Neural cell (in vitro differentiated cells): ENCODE measurements around the gene PRKACA. TPM values are rescaled to one million over a fixed set of nuclear protein-coding genes. Genes with fewer than 3 reads are reported as not detected.
A peak's percentile ranks its signal among the peaks of the same experiment; 100 is the strongest.

ENCODE experiments used
- H2AFZ ChIP-seq: fragments of 200-600, 300-800 bp; sonication (generic), shearing (Covaris generic); 2 replicates; pipeline ENCODE4 v1.6.0; 2014; ENCODE audit warnings: low read depth, mild to moderate bottlenecking, antibody characterized with exemption, low read length, moderate library complexity
- H3F3A ChIP-seq: fragments of 200-600 bp; shearing (Covaris generic); 2 replicates; pipeline ENCODE4 v1.6.1; 2016; ENCODE audit warnings: mild to moderate bottlenecking, moderate library complexity, mixed read lengths, antibody characterized with exemption, low read length; ENCODE audit not compliant: insufficient read depth, poor library complexity, severe bottlenecking
- H3K27ac ChIP-seq: fragments of 200-600, 300-800 bp; sonication (generic), shearing (Covaris generic); 2 replicates; pipeline ENCODE4 v1.5.1; 2014; ENCODE audit warnings: mild to moderate bottlenecking, low read length, moderate library complexity
- H3K27me3 ChIP-seq: fragments of 300-800, 200-600 bp; sonication (generic), shearing (Covaris generic); 2 replicates; pipeline ENCODE4 v1.6.0; 2014; ENCODE audit warnings: mild to moderate bottlenecking, low read depth, low read length, moderate library complexity; ENCODE audit not compliant: insufficient read depth
- H3K36me3 ChIP-seq: fragments of 300-800, 200-600 bp; sonication (generic), shearing (Covaris generic); 2 replicates; pipeline ENCODE4 v1.5.1; 2014; ENCODE audit warnings: mild to moderate bottlenecking, antibody characterized with exemption, low read length, moderate library complexity; ENCODE audit not compliant: insufficient read depth
- H3K4me2 ChIP-seq: fragments of 300-800, 200-600 bp; sonication (generic), shearing (Covaris generic); 2 replicates; pipeline ENCODE4 v1.6.0; 2014; ENCODE audit warnings: mild to moderate bottlenecking, low read length
- H3K4me3 ChIP-seq: fragments of 300-800, 200-600 bp; sonication (generic), shearing (Covaris generic); 2 replicates; pipeline ENCODE4 v1.5.1; 2014; ENCODE audit warnings: mild to moderate bottlenecking, low read length, moderate library complexity
- H3K79me2 ChIP-seq: fragments of 200-600 bp; shearing (Covaris generic); replicated peaks from 2 replicates; pipeline ENCODE4 v1.6.0; 2014; ENCODE audit warnings: mild to moderate bottlenecking, low read length, moderate library complexity; ENCODE audit not compliant: insufficient read depth
- H3K9ac ChIP-seq: fragments of 300-800, 200-600 bp; sonication (generic), shearing (Covaris generic); 2 replicates; pipeline ENCODE4 v1.6.1; 2016; ENCODE audit warnings: mild to moderate bottlenecking, low read length, mixed read lengths
- H3K9me2 ChIP-seq: fragments of 200-600 bp; shearing (Covaris generic); 2 replicates; pipeline ENCODE4 v1.6.1; 2016; ENCODE audit warnings: mild to moderate bottlenecking, low read length, mixed read lengths; ENCODE audit not compliant: insufficient read depth
- H3K9me3 ChIP-seq: fragments of 200-600, 300-800 bp; sonication (generic), shearing (Covaris generic); 2 replicates; pipeline ENCODE4 v1.6.1; 2016; ENCODE audit warnings: mild to moderate bottlenecking, mixed run types, low read length, moderate library complexity, mixed read lengths
- H4K20me1 ChIP-seq: fragments of 200-600 bp; shearing (Covaris generic); 2 replicates; pipeline ENCODE4 v1.6.1; 2016; ENCODE audit warnings: mild to moderate bottlenecking, mixed run types; ENCODE audit not compliant: insufficient read depth
- EP300 ChIP-seq: fragments of 450-650 bp; conservative IDR thresholded peaks from 2 replicates; pipeline ENCODE4 v1.6.1; 2014; ENCODE audit warnings: antibody characterized with exemption, mild to moderate bottlenecking, moderate library complexity; ENCODE audit not compliant: poor library complexity, severe bottlenecking
- EZH2 ChIP-seq: fragments of 200-600, 300-800 bp; shearing (Covaris generic), sonication (generic); IDR thresholded peaks from 2 replicates; pipeline ENCODE4 v1.6.1; 2014; ENCODE audit warnings: antibody characterized with exemption, low read length, borderline replicate concordance, mild to moderate bottlenecking; ENCODE audit not compliant: insufficient read depth, poor library complexity, severe bottlenecking
- MXI1 ChIP-seq: fragments of 450-650 bp; conservative IDR thresholded peaks from 2 replicates; pipeline ENCODE4 v1.6.1; 2014; ENCODE audit warnings: antibody characterized with exemption, mild to moderate bottlenecking; ENCODE audit not compliant: poor library complexity, severe bottlenecking
- POLR2AphosphoS5 ChIP-seq: IDR thresholded peaks from 2 replicates; pipeline ENCODE4 v1.6.1; 2012
- RAD21 ChIP-seq: fragments of 450-650 bp; conservative IDR thresholded peaks from 2 replicates; pipeline ENCODE4 v1.6.1; 2014; ENCODE audit warnings: antibody characterized with exemption, mild to moderate bottlenecking, moderate library complexity
- SMC3 ChIP-seq: fragments of 450-650 bp; conservative IDR thresholded peaks from 2 replicates; pipeline ENCODE4 v1.6.1; 2014; ENCODE audit warnings: antibody characterized with exemption, mild to moderate bottlenecking, moderate library complexity; ENCODE audit not compliant: poor library complexity
- TAF1 ChIP-seq: IDR thresholded peaks from 2 replicates; pipeline ENCODE4 v1.6.1; 2012; ENCODE audit warnings: low read depth
- polyA plus RNA-seq: library from polyadenylated mRNA; depleted of rRNA; stranded (reverse); fragments of >200 nt; gene quantifications from 2 replicates; pipeline ENCODE4 v1.2.3, GENCODE V29; 2014
- TF ChIP-seq, protein P1 (sequence below): IDR thresholded peaks from 2 replicates; pipeline ENCODE4 v1.6.1; 2012; ENCODE audit warnings: borderline replicate concordance
- TF ChIP-seq, protein P2 (sequence below): fragments of 450-650 bp; IDR thresholded peaks from 2 replicates; pipeline ENCODE4 v1.5.1; 2014; ENCODE audit warnings: antibody characterized with exemption, mild to moderate bottlenecking, moderate library complexity; ENCODE audit not compliant: poor library complexity, severe bottlenecking

Gene PRKACA
- polyA plus RNA-seq, 1 donor from 2014 or later, result 11.7 TPM

DNA sequence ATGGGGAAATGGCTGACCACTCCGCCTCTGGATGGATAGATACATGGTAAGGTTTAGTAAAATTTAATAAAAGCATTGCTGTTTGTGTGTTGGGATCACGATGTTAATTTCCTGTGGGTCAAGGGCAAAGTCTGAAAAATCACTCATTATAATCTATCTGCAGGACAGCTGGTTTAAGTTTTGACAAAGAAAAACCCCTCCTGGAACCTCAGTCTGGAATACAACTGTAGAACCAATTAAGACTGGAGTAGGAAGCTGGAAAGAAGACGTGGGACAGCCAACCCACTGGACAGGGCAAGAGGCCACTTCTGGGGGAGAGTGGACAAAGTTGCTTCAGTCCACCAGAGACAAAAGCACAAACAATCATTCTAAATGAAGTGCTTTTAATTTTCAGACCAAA lies 1.6 kb upstream of the PRKACA start:
- no peak overlapping the region for H2AFZ ChIP-seq
- H3F3A ChIP-seq, result no peaks in the 10 kb centered on the region
- peak overlapping the region; percentile 86 for H3K4me2 ChIP-seq
- peak overlapping the region; percentile 76 for H3K4me3 ChIP-seq
- no peaks in the 10 kb centered on the region for H3K27me3 ChIP-seq
- H3K36me3 ChIP-seq, result no peaks in the 10 kb centered on the region
- no peak overlapping the region for H3K27ac ChIP-seq
- peaks cover 29% of the 10 kb centered on the region for H3K79me2 ChIP-seq
- H4K20me1 ChIP-seq, result no peaks in the 10 kb centered on the region
- H3K9me2 ChIP-seq, result no peaks in the 10 kb centered on the region
- TF ChIP-seq MXI1, result no peak
- TF ChIP-seq RAD21, result no peak
- TF ChIP-seq, protein P1, sequence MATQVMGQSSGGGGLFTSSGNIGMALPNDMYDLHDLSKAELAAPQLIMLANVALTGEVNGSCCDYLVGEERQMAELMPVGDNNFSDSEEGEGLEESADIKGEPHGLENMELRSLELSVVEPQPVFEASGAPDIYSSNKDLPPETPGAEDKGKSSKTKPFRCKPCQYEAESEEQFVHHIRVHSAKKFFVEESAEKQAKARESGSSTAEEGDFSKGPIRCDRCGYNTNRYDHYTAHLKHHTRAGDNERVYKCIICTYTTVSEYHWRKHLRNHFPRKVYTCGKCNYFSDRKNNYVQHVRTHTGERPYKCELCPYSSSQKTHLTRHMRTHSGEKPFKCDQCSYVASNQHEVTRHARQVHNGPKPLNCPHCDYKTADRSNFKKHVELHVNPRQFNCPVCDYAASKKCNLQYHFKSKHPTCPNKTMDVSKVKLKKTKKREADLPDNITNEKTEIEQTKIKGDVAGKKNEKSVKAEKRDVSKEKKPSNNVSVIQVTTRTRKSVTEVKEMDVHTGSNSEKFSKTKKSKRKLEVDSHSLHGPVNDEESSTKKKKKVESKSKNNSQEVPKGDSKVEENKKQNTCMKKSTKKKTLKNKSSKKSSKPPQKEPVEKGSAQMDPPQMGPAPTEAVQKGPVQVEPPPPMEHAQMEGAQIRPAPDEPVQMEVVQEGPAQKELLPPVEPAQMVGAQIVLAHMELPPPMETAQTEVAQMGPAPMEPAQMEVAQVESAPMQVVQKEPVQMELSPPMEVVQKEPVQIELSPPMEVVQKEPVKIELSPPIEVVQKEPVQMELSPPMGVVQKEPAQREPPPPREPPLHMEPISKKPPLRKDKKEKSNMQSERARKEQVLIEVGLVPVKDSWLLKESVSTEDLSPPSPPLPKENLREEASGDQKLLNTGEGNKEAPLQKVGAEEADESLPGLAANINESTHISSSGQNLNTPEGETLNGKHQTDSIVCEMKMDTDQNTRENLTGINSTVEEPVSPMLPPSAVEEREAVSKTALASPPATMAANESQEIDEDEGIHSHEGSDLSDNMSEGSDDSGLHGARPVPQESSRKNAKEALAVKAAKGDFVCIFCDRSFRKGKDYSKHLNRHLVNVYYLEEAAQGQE, result no peak
- TF ChIP-seq, protein P2, sequence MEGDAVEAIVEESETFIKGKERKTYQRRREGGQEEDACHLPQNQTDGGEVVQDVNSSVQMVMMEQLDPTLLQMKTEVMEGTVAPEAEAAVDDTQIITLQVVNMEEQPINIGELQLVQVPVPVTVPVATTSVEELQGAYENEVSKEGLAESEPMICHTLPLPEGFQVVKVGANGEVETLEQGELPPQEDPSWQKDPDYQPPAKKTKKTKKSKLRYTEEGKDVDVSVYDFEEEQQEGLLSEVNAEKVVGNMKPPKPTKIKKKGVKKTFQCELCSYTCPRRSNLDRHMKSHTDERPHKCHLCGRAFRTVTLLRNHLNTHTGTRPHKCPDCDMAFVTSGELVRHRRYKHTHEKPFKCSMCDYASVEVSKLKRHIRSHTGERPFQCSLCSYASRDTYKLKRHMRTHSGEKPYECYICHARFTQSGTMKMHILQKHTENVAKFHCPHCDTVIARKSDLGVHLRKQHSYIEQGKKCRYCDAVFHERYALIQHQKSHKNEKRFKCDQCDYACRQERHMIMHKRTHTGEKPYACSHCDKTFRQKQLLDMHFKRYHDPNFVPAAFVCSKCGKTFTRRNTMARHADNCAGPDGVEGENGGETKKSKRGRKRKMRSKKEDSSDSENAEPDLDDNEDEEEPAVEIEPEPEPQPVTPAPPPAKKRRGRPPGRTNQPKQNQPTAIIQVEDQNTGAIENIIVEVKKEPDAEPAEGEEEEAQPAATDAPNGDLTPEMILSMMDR, result no peak
- TF ChIP-seq POLR2AphosphoS5, result no peak
- peak overlapping the region; percentile 74 for H3K9ac ChIP-seq
- no peaks in the 10 kb centered on the region for H3K9me3 ChIP-seq

DNA sequence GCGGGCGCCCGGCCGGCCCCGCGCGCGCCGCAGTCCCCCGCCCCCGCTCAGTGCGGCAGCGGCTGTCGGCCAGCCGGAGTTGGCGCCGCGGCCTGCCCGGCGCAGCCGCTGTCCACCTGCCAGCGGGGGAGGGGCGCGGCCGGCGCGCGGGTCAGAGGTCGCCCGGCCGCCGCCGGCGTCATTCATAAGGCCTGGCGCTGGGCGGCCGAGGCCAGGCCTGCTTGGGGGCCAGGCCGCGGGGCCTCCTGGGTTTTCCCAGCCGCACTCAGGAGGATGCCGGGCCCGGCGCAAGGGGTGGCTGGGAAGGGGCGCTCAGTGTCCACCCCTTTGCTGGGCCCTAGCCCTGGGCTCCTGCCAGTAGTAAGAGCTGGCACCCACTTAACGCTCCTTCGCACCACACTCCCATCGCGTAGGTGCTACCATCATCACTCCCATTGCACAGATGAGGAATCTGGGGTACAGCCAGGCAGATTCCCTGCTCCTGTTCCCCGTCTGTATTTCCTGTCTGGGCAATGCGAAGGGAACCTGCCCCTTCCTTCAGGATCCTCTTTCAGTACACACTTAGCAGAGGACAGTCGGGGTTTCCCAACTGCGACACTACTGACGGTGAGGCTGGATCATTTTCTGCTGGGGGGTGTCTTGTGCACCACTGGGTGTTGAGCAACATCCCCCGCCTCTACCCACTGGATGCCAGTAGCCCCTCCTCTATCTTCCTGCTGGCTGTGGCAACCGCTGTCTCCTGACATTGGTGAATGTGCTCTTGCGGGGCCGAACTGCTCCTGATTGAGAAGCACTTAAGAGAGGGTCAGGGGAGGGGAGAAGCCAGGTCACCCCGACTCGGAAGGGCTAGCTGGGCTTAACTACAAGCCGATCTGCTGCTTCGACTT lies 846 bp upstream of the PRKACA start:
- Histone ChIP-seq H3K9ac (peak overlapping the region; percentile 74), H3K9me3 (no peaks in the 10 kb centered on the region), H4K20me1 (no peaks in the 10 kb centered on the region), H3K9me2 (no peaks in the 10 kb centered on the region), H3K4me3 (peak overlapping the region; percentile 76), H3K27ac (peak overlapping the region; percentile 76), H3K79me2 (peaks cover 29% of the 10 kb centered on the region), H3K36me3 (no peaks in the 10 kb centered on the region), H2AFZ (peak overlapping the region; percentile 54), H3K4me2 (peak overlapping the region; percentile 86), H3F3A (no peaks in the 10 kb centered on the region), H3K27me3 (no peaks in the 10 kb centered on the region)
- TF ChIP-seq EZH2 (no peak), MXI1 (no peak), RAD21 (no peak), POLR2AphosphoS5 (no peak), TAF1 (peak; percentile 17), SMC3 (peak; percentile 24), EP300 (no peak)
- TF ChIP-seq, protein P2, result no peak
- TF ChIP-seq, protein P1, result no peak
